Peyer's patch (tissue), 4 donors: ENCODE results near the gene EPHA8.

ENCODE experiments used
- CTCF ChIP-seq, 6 experiments: fragments of 450-650 bp in 4 of 6; fragments of 200-600 bp in 2 of 6; sonication (generic) in 1 of 6; IDR thresholded peaks; one replicate each; pipeline ENCODE4 v1.5.1; 2017 to 2019; ENCODE audit warnings: antibody characterized with exemption in 6 of 6, mild to moderate bottlenecking in 3 of 6, moderate library complexity in 1 of 6
- POLR2A ChIP-seq, 2 donors: fragments of 450-650 bp; IDR thresholded peaks; one replicate each; pipeline ENCODE4 v1.5.1; 2017; ENCODE audit warnings: antibody characterized with exemption in 2 of 2, mild to moderate bottlenecking in 2 of 2, moderate library complexity in 2 of 2

- TF ChIP-seq CTCF (IDR thresholded peaks at IDR 0.05): no peak
- TF ChIP-seq POLR2A (IDR thresholded peaks at IDR 0.05): no peak
These were observed 9.5 kb downstream of the EPHA8 start for GRCh38 chr1:22572818-22573217.
